Pancreas (tissue), 10 donors: ENCODE data around the gene JAK2. TPM values are rescaled to one million over a fixed set of nuclear protein-coding genes. Genes with fewer than 3 reads are reported as not detected.
"Not testable (repeated sequence)": the region's sequence is repeated elsewhere in the genome, so short reads cannot be mapped to it uniquely, and the experiment has no call there.

Experiments used
- ATAC-seq, 4 donors: fragments of 200-7000 bp; cut with Tn5 transposase; one replicate each; pipeline versions ENCODE4 v1.8.0 to v1.9.1; 2020; ENCODE audit warnings: mild to moderate bottlenecking in 4 of 4, moderate library complexity in 4 of 4
- DNase-seq, 6 donors: peaks; one replicate each; pipeline ENCODE4 v3.0.0-alpha.2; 2020
- FAIRE-seq: peaks from 2 replicates; lab custom pipeline; 2012; peaks lifted over from hg19 to GRCh38; lab: Jason Lieb, UNC
- H3K27ac ChIP-seq, 4 donors: fragments of 200-600 bp; sonication (generic); 1 replicate in 3 of 4; 2 replicates in 1 of 4; pipeline versions ENCODE4 v1.5.0 to v1.8.0; 2020
- H3K27me3 ChIP-seq, 4 donors: fragments of 200-600 bp; one replicate each; pipeline ENCODE4 v1.8.0; 2021
- H3K36me3 ChIP-seq, 3 donors: fragments of 200-600 bp; sonication (generic) in 1 of 3; one replicate each; pipeline versions ENCODE4 v1.5.0 to v1.8.0; 2020 to 2021
- H3K4me1 ChIP-seq, 3 donors: fragments of 200-600 bp; one replicate each; pipeline ENCODE4 v1.8.0; 2021
- H3K4me3 ChIP-seq, 4 donors: fragments of 200-600 bp; sonication (generic) in 2 of 4; one replicate each; pipeline versions ENCODE4 v1.5.0 to v1.8.0; 2020 to 2021
- H3K9me3 ChIP-seq, 4 donors: fragments of 200-600 bp; one replicate each; pipeline ENCODE4 v1.8.0; 2021
- WGBS, 2 donors: extraction: QIAGEN DNeasy Blood & Tissue Kit; methylation state at CpG; one replicate each; pipeline ENCODE4 v1.1.7; 2013; 5-methylcytosine and 5-hydroxymethylcytosine counted together
- intact Hi-C, 3 donors: fragments of 100-400 bp; cut with DNase I; formaldehyde crosslinking; loops; one replicate each; pipeline versions ENCODE4 v1.11.1 to v1.14.2; 2022
- polyA plus RNA-seq, 2 donors: library from polyadenylated mRNA; stranded (reverse); fragments of 200-250 nt; gene quantifications; one replicate each; pipeline ENCODE4 v1.2.3, GENCODE V29; 2013
- total RNA-seq, 6 donors: library from RNA; stranded (reverse); fragmentation: NEBNext Ultra II Directional in 4 of 6; extraction: Animal tissue kit (Norgen Biotek cat#: 25700) in 4 of 6; gene quantifications; one replicate each; pipeline versions ENCODE4 v1.2.1 to v1.2.4, GENCODE V29; 2021 to 2023
- TF ChIP-seq, protein P1 (sequence below), 4 donors: fragments of 200-600 bp; sonication (generic) in 3 of 4; IDR thresholded peaks; one replicate each; pipeline versions ENCODE4 v1.5.0 to v1.8.0; 2021; ENCODE audit warnings: antibody characterized with exemption in 4 of 4
- donor health status: healthy with polysubstance abuse.
- donor health status: DM: no; HTN: no; CAD: no; lungs with moderate emphysema.
- donor health status: DM: no; HTN: no; CAD: no.
- donor health status: control.
- donor health status: control.
- donor health status: Bipolar disorder and iron deficiency.
- donor health status: DM: yes; HTN: yes; CAD: no.
- donor health status: DM: no; HTN: no; CAD: no.
- donor health status: DM: no; HTN: no; CAD: no.
- donor health status: DM: yes; HTN: yes; CAD: no.

The JAK2 gene
- total and polyA plus RNA-seq, 8 donors = 1.7 to 9.1 (median 4.2) TPM

DNA sequence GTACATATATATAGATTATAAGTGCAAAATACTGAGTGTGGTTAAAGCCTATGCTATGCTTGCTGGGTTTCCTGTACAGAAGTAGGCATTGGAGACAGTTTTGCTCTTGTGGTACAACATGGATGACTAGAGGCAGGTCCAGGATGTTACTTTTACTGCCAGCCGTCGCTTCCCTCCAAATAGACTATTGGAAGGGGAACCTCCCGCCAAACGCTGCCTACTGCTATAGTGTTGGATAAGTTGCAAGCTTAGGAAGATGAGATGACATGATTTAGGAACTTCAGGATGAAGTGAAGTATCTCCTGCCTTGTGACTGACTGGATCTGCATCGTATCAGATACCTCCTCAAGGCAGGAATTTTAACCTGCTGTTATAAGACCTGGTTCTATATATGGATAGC lies 30.9 kb downstream of the JAK2 start:
- WGBS, 2 donors = 87 to 96% methylated on average over 5 of the region's 5 CpGs
- intact Hi-C loops = no loop called here
- ATAC-seq (no peak), DNase-seq (no peak), FAIRE-seq (no peak)
- no peaks in the 10 kb centered on the region for H3K36me3 ChIP-seq
- H3K27ac ChIP-seq = no peak overlapping the region
- no peaks in the 10 kb centered on the region for H3K4me1 ChIP-seq
- TF ChIP-seq, protein P1, sequence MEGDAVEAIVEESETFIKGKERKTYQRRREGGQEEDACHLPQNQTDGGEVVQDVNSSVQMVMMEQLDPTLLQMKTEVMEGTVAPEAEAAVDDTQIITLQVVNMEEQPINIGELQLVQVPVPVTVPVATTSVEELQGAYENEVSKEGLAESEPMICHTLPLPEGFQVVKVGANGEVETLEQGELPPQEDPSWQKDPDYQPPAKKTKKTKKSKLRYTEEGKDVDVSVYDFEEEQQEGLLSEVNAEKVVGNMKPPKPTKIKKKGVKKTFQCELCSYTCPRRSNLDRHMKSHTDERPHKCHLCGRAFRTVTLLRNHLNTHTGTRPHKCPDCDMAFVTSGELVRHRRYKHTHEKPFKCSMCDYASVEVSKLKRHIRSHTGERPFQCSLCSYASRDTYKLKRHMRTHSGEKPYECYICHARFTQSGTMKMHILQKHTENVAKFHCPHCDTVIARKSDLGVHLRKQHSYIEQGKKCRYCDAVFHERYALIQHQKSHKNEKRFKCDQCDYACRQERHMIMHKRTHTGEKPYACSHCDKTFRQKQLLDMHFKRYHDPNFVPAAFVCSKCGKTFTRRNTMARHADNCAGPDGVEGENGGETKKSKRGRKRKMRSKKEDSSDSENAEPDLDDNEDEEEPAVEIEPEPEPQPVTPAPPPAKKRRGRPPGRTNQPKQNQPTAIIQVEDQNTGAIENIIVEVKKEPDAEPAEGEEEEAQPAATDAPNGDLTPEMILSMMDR (IDR thresholded peaks at IDR 0.05) = no peak
- H3K4me3 ChIP-seq = no peak overlapping the region
- no peaks in the 10 kb centered on the region for H3K9me3 ChIP-seq
- no peaks in the 10 kb centered on the region for H3K27me3 ChIP-seq

DNA sequence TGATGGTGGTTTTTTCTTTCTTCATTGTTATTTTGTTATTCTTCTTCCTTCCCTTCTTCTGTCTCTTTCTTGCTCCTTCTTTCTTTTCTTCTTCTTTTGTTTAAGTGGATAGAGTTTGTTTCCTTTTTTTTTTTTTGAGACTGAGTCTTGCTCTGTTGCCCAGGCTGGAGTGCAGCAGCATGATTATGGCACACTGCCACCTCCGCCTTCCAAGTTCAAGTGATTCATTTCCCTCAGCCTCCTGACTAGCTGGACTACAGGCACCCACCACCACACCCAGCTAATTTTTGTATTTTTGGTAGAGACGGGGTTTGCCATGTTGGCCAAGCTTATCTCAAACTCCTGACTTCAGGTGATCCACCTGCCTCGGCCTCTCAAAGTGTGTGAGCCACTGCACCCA lies 40.3 kb downstream of the JAK2 start:
- Histone ChIP-seq H3K27ac (no peak overlapping the region), H3K4me1 (no peaks in the 10 kb centered on the region), H3K27me3 (no peaks in the 10 kb centered on the region), H3K4me3 (no peak overlapping the region), H3K9me3 (no peaks in the 10 kb centered on the region), H3K36me3 (peaks cover 0 to 26% (median 0%) of the 10 kb centered on the region in 3 donors)
- intact Hi-C loops = no loop called here
- TF ChIP-seq, protein P1 (IDR thresholded peaks at IDR 0.05) = no peak
- 96 to 98% methylated on average over 3 of the region's 3 CpGs for WGBS, 2 donors
- ATAC-seq (no peak), FAIRE-seq (no peak), DNase-seq (no peak)

DNA sequence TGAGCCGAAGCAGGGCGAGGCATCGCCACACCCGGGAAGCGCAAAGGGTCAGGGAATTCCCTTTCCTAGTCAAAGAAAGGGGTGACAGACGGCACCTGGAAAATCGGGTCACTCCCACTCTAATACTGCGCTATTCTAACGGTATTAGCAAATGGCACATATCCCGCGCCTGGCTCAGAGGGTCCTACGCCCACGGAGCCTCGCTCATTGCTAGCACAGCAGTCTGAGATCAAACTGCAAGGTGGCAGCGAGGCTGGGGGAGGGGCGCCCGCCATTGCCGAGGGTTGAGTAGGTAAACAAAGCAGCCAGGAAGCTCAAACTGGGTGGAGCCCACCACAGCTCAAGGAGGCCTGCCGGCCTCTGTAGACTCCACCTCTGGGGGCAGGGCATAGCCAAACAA lies 46.9 kb downstream of the JAK2 start:
- 96% methylated on average over 19 of the region's 19 CpGs for WGBS, 2 donors
- H3K4me1 ChIP-seq, ATAC-seq, H3K4me3 ChIP-seq, FAIRE-seq, H3K9me3 ChIP-seq, intact Hi-C loops, H3K27me3 ChIP-seq, H3K27ac ChIP-seq: not testable (repeated sequence)
- H3K36me3 ChIP-seq = peaks cover 0 to 13% (median 0%) of the 10 kb centered on the region in 3 donors
- DNase-seq = peak in 1 of 6 donors; percentile 38

DNA sequence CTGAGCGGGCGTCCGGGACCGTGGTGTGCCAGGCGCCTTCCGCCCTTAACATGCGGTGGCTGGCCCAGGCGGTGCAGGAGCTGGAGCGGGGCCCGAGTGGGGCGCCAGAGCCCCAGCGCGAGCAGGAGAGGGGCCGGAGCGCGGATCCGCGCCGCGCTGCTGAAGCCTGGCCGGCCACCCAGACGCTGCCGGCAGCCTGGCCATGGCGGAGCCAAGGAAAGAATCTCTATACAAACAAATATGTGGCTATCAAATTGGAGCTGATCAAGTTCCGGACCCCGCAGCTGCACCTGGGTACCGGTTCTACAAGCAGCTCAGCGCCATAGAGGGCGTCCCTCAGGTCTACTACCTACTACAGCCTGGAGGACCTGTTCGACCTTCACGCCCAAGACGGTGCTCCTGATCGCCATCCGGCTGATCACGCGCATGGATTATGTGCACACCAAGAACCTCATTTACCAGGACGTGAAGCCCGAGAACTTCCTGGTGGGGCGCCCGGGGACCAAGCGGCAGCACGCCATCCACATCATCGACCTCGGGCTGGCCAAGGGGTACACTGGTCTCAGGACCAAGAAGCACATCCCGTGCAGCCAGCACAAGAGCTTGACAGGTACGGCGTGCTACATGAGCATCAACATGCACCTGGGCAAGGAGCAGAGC lies 55.8 kb downstream of the JAK2 start:
- FAIRE-seq (no peak), DNase-seq (peak in 2 of 6 donors; percentile 38 to 52), ATAC-seq (no peak)
- H3K4me1 ChIP-seq = no peaks in the 10 kb centered on the region
- TF ChIP-seq, protein P1 (IDR thresholded peaks at IDR 0.05) = no peak
- H3K9me3 ChIP-seq = no peaks in the 10 kb centered on the region
- 94 to 97% methylated on average over 47 of the region's 47 CpGs for WGBS, 2 donors
- intact Hi-C loops = no loop called here
- peaks cover 0 to 7% (median 4%) of the 10 kb centered on the region in 3 donors for H3K36me3 ChIP-seq
- no peak overlapping the region for H3K4me3 ChIP-seq
- H3K27me3 ChIP-seq = no peaks in the 10 kb centered on the region
- H3K27ac ChIP-seq = no peak overlapping the region

DNA sequence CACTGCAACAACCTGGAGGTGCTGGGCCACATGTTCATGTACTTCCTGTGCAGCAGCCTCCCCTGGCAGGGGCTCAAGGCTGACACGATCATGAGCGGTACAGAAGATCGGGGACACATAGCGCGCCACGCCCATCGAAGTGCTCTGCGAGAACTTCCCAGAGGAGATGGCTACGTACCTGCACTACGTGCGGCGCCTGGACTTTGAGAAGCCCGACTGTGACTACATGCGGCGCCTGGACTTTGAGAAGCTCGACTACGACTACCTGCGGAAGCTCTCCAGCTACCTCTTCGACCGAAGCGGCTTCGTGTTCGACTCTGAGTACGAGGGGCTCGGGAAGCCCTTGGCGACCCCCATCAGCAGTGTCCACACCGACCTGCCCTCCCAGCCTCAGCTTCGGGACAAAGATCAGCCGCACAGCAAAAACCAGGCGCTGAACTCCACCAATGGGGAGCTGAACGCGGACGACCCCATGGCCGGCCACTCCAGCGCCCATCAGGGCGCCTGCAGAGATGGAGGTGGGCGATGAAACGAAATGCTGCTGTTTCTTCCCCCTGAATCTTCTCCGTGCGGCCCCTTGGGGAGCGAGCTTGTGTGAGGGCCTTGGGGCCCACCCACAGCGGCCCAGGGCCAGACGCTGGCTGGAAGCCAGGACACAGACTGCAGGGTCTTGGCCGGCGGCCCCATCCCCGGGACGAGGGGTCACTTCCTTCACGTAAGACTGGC lies 56.5 kb downstream of the JAK2 start:
- Histone ChIP-seq H3K9me3 (no peaks in the 10 kb centered on the region), H3K27me3 (no peaks in the 10 kb centered on the region), H3K4me3 (no peak overlapping the region), H3K4me1 (no peaks in the 10 kb centered on the region), H3K36me3 (peaks cover 0 to 7% (median 4%) of the 10 kb centered on the region in 3 donors), H3K27ac (no peak overlapping the region)
- WGBS, 2 donors = 97 to 99% methylated on average over 48 of the region's 48 CpGs
- TF ChIP-seq, protein P1 (IDR thresholded peaks at IDR 0.05) = no peak
- intact Hi-C loops = no loop called here
- FAIRE-seq (no peak), DNase-seq (peak in 3 of 6 donors; percentile 22 to 64 (median 51)), ATAC-seq (no peak)
